ENCODE results near the gene KRT36. TPM values are rescaled to one million over a fixed set of nuclear protein-coding genes. Genes with fewer than 3 reads are reported as not detected.

The KRT36 gene
- total and polyA plus RNA-seq, 2 donors (not counting 3 experiments of a cell fraction or from before 2014, with no cell fraction given): 0.04 TPM; not detected in 1

- BruUV-seq (replicated peaks): no TSS peak
- intact Hi-C loops (cut with micrococcal nuclease) (no loop called here), dilution Hi-C loops (cut with MboI; ENCODE audit: extremely low pct_ligation_motif_present, low sequenced_read_pairs) (no loop called here)
- Histone ChIP-seq H3K4me1 (ENCODE audit: control insufficient read depth, extremely low read depth, insufficient read depth, low read length) (peaks cover 24% of the 10 kb centered on the region), H2AFZ (ENCODE audit: low read depth, low read length) (no peak within 1 kb of the TSS), H3K27ac (ENCODE audit: insufficient read depth, low read depth, low read length) (no peak within 1 kb of the TSS), H4K20me1 (replicated peaks; ENCODE audit: control insufficient read depth, extremely low read depth, insufficient read depth, low read length) (no peaks in the 10 kb centered on the region), H3K9me3 (replicated peaks; ENCODE audit: control insufficient read depth, insufficient read depth, low read length) (no peaks in the 10 kb centered on the region), H3K4me3 (replicated peaks in 1 of 3; ENCODE audit: insufficient read depth in 1 of 3, low read depth in 1 of 3, low read length in 3 of 3) (no peak within 1 kb of the TSS), H3K4me2 (ENCODE audit: insufficient read depth, low read length) (no peak within 1 kb of the TSS), H3K9me1 (replicated peaks; ENCODE audit: control insufficient read depth, extremely low read depth, insufficient read depth, low read length) (no peaks in the 10 kb centered on the region), H3K9ac (replicated peaks; ENCODE audit: extremely low read depth, insufficient read depth, low read length) (no peak within 1 kb of the TSS), H3K27me3 (ENCODE audit: control insufficient read depth in 2 of 2, insufficient read depth in 2 of 2, low read length in 2 of 2) (no peaks in the 10 kb centered on the region), H3K79me2 (ENCODE audit: control insufficient read depth, insufficient read depth, low read length) (no peaks in the 10 kb centered on the region), H3K36me3 (ENCODE audit: control insufficient read depth in 2 of 2, extremely low read depth in 1 of 2, insufficient read depth in 2 of 2, low read length in 2 of 2) (no peaks in the 10 kb centered on the region)
- TF ChIP-seq POLR2A (IDR thresholded peaks at IDR 0.05; ENCODE audit: low read depth, low read length) (no peak), MAX (IDR thresholded peaks at IDR 0.05; ENCODE audit: insufficient read depth, insufficient read length) (no peak), MYC (IDR thresholded peaks at IDR 0.05; ENCODE audit: low read depth, low read length) (no peak), POLR2AphosphoS5 (IDR thresholded peaks at IDR 0.05; ENCODE audit: insufficient read depth, low read depth, low read length) (no peak), GATA2 (IDR thresholded peaks at IDR 0.05; ENCODE audit: insufficient read depth, insufficient read length, low read depth, low read length) (no peak), CTCF (IDR thresholded peaks at IDR 0.05; ENCODE audit: extremely low read depth in 1 of 2, insufficient read depth in 1 of 2, low read depth in 1 of 2, low read length in 2 of 2) (no peak), EZH2 (IDR thresholded peaks at IDR 0.05; ENCODE audit: borderline replicate concordance, low read depth, low read length, severe bottlenecking) (no peak), JUN (IDR thresholded peaks at IDR 0.05; ENCODE audit: borderline replicate concordance, insufficient read depth, insufficient read length, low read depth) (no peak), FOS (IDR thresholded peaks at IDR 0.05; ENCODE audit: borderline replicate concordance, insufficient read depth, low read length) (no peak)
- ChIA-PET CTCF (interaction anchor here (0.8 to 5.3 kb wide), 3 partner anchors 9 to 30 kb away, joined by 3 to 66 read pairs (median 3); no protein-coding TSS in a partner anchor), POLR2A (no interaction called here)
- no peak for FAIRE-seq
- DNase-seq (ENCODE audit: low read depth, low spot score): no peak
These were observed 29.2 kb upstream of the KRT36 start, which contains the start of gene KRT15 for GRCh38 chr17:41518789-41519449. TSS of gene KRT15 (minus strand) at chr17:41518890. CDS start at chr17:41518827, 63 bp downstream.

Data from endothelial cell of umbilical vein (primary cell).